HepG2 (cell line): ENCODE measurements around the gene AMIGO3. TPM values are rescaled to one million over a fixed set of nuclear protein-coding genes. Genes with fewer than 3 reads are reported as not detected.

Experiments used
- ATAC-seq: fragments of 200-7000 bp; cut with Tn5 transposase; 3 replicates; pipeline ENCODE4 v1.9.1; 2020; ENCODE audit warnings: mild to moderate bottlenecking, moderate library complexity
- BruUV-seq: library from RNA; stranded (reverse); fragments of 400-500 nt; replicated peaks from 2 replicates; lab custom pipeline; 2021; lab: Mats Ljungman, UMichigan
- CTCF ChIA-PET: fragments of 300-600 bp; formaldehyde crosslinking; extraction: SDS; loops from one replicate; lab custom pipeline; 2021; ENCODE audit warnings: low total read pairs, inconsistent platforms, low intra/inter-chr PET ratio; lab: Yijun Ruan, JAX
- POLR2A ChIA-PET: fragments of 350-600 bp; sonication (Branson Sonifier 250); formaldehyde crosslinking; loops from one replicate; lab custom pipeline; 2020; ENCODE audit warnings: antibody characterized with exemption, inconsistent platforms; lab: Yijun Ruan, JAX
- DNase-seq: peaks from one replicate; pipeline ENCODE4 v3.0.0-alpha.2; 2015; ENCODE audit warnings: low spot score
- FAIRE-seq: peaks from 3 replicates; lab custom pipeline; 2011; peaks lifted over from hg19 to GRCh38; lab: Jason Lieb, UNC
- H2AFZ ChIP-seq: one replicate; pipeline ENCODE4 v1.6.1; 2011; ENCODE audit warnings: low read length, inconsistent platforms
- H3K27ac ChIP-seq: fragments of 300-600 bp; 3 replicates; pipeline ENCODE4 v1.8.0; 2011; ENCODE audit warnings: mixed run types, mild to moderate bottlenecking, mixed read lengths, low read length, inconsistent platforms; ENCODE audit not compliant: insufficient read depth; ENCODE audit errors: extremely low read length
- H3K27me3 ChIP-seq, 2 experiments: fragments of 200-600 bp in 1 of 2; 2 replicates in 1 of 2; 3 replicates in 1 of 2; pipeline versions ENCODE4 v1.6.0 to v1.8.0; 2011; ENCODE audit warnings: low read length in 2 of 2, mild to moderate bottlenecking in 2 of 2, moderate library complexity in 2 of 2, inconsistent platforms in 1 of 2; ENCODE audit not compliant: insufficient read depth in 2 of 2, control insufficient read depth in 1 of 2
- H3K36me3 ChIP-seq, 2 experiments: fragments of 200-600 bp in 1 of 2; replicated peaks in 1 of 2; 2 replicates in 1 of 2; 3 replicates in 1 of 2; pipeline versions ENCODE4 v1.5.1 to v1.8.0; 2011; ENCODE audit warnings: low read length in 2 of 2, inconsistent platforms in 1 of 2; ENCODE audit not compliant: insufficient read depth in 2 of 2, control insufficient read depth in 1 of 2
- H3K4me1 ChIP-seq: 2 replicates; pipeline ENCODE4 v1.5.1; 2012; ENCODE audit warnings: low read length, inconsistent platforms; ENCODE audit not compliant: insufficient read depth
- H3K4me2 ChIP-seq: 2 replicates; pipeline ENCODE4 v1.6.0; 2011; ENCODE audit warnings: low read depth, low read length, inconsistent platforms
- H3K4me3 ChIP-seq, 3 experiments: fragments of 200-600 bp in 1 of 3; sonication (generic), shearing (Covaris generic) in 1 of 3; replicated peaks in 1 of 3; 2 replicates each; pipeline ENCODE4 v1.5.1; 2011 to 2016; ENCODE audit warnings: low read length in 3 of 3, inconsistent platforms in 2 of 3, low read depth in 2 of 3, mild to moderate bottlenecking in 2 of 3, control low read depth in 1 of 3, mixed read lengths in 1 of 3; ENCODE audit not compliant: insufficient read depth in 1 of 3
- H3K79me2 ChIP-seq: one replicate; pipeline ENCODE4 v1.6.1; 2011; ENCODE audit warnings: low read length, inconsistent platforms; ENCODE audit not compliant: insufficient read depth
- H3K9ac ChIP-seq: 2 replicates; pipeline ENCODE4 v1.6.0; 2011; ENCODE audit warnings: mild to moderate bottlenecking, low read depth, low read length, inconsistent platforms; ENCODE audit not compliant: insufficient read depth
- H3K9me3 ChIP-seq: 2 replicates; pipeline ENCODE4 v1.5.1; 2012; ENCODE audit warnings: mild to moderate bottlenecking, low read length
- H4K20me1 ChIP-seq: 2 replicates; pipeline ENCODE4 v1.6.0; 2011; ENCODE audit warnings: inconsistent platforms, mild to moderate bottlenecking, low read length, moderate library complexity; ENCODE audit not compliant: insufficient read depth
- ELF4 ChIP-seq: sonication (generic); formaldehyde crosslinking; IDR thresholded peaks from 2 replicates; pipeline ENCODE4 v1.5.0; 2020; ENCODE audit warnings: missing genetic modification reagents, mild to moderate bottlenecking, moderate library complexity, borderline replicate concordance
- GZF1 ChIP-seq: sonication (generic); formaldehyde crosslinking; IDR thresholded peaks from 2 replicates; pipeline ENCODE4 v1.5.1; 2020; ENCODE audit warnings: mild to moderate bottlenecking, missing genetic modification reagents
- HNRNPUL1 ChIP-seq: fragments of 200-400 bp; formaldehyde crosslinking; IDR thresholded peaks from 2 replicates; pipeline ENCODE4 v1.6.1; 2017; ENCODE audit warnings: low read depth, mild to moderate bottlenecking, low read length, moderate library complexity
- KLF6 ChIP-seq: IDR thresholded peaks from 2 replicates; pipeline ENCODE4 v1.8.0; 2016; ENCODE audit warnings: missing biosample characterization, missing genetic modification reagents
- MAF1 ChIP-seq: sonication (generic); formaldehyde crosslinking; IDR thresholded peaks from 2 replicates; pipeline ENCODE4 v1.5.0; 2020; ENCODE audit warnings: missing genetic modification reagents, borderline replicate concordance
- MEIS1 ChIP-seq: sonication (generic); formaldehyde crosslinking; IDR thresholded peaks from 2 replicates; pipeline ENCODE4 v1.9.0; 2021; ENCODE audit warnings: mild to moderate bottlenecking, missing genetic modification reagents, moderate library complexity, borderline replicate concordance
- POLR2AphosphoS5 ChIP-seq: IDR thresholded peaks from 2 replicates; pipeline ENCODE4 v1.6.1; 2012; ENCODE audit warnings: low read depth, low read length
- RBM22 ChIP-seq: fragments of 200-400 bp; formaldehyde crosslinking; optimal IDR thresholded peaks from 2 replicates; pipeline ENCODE3; 2017; ENCODE audit warnings: mild to moderate bottlenecking, low read length, moderate library complexity
- SIX1 ChIP-seq: sonication (generic); formaldehyde crosslinking; IDR thresholded peaks from 2 replicates; pipeline ENCODE4 v1.4.0; 2020; ENCODE audit warnings: missing genetic modification reagents, borderline replicate concordance
- SIX4 ChIP-seq: sonication (generic); formaldehyde crosslinking; IDR thresholded peaks from 2 replicates; pipeline ENCODE4 v1.4.0; 2020; ENCODE audit warnings: missing genetic modification reagents
- TEAD2 ChIP-seq: sonication (generic); formaldehyde crosslinking; IDR thresholded peaks from 2 replicates; pipeline ENCODE4 v1.9.0; 2021; ENCODE audit warnings: missing genetic modification reagents
- ZC3H4 ChIP-seq: sonication (generic); formaldehyde crosslinking; IDR thresholded peaks from 2 replicates; pipeline ENCODE4 v1.4.0; 2020; ENCODE audit warnings: missing genetic modification reagents, borderline replicate concordance
- ZNF766 ChIP-seq: sonication (generic); formaldehyde crosslinking; IDR thresholded peaks from 2 replicates; pipeline ENCODE4 v1.5.0; 2020; ENCODE audit warnings: missing genetic modification reagents, borderline replicate concordance
- WGBS: methylation state at CpG from one replicate; pipeline ENCODE4 v1.1.6; 2017; ENCODE audit warnings: low lambda C conversion rate; 5-methylcytosine and 5-hydroxymethylcytosine counted together
- in situ Hi-C: cut with HindIII; loops from 2 replicates; pipeline ENCODE4 v1.10.0; 2017; ENCODE audit warnings: low pct_unique_long_range_greater_than_20kb; ENCODE audit not compliant: extremely low pct_ligation_motif_present
- intact Hi-C: fragments of 100-400 bp; cut with micrococcal nuclease; formaldehyde crosslinking; loops from one replicate; pipeline ENCODE4 v1.10.0; 2022; ENCODE audit not compliant: unreplicated experiment
- polyA plus RNA-seq, 8 experiments: library from polyadenylated mRNA; depleted of rRNA in 3 of 8; stranded (reverse) in 7 of 8; unstranded in 1 of 8; fragments of >200 nt; fragmentation: Illumina TruSeq in 4 of 8; extraction: Trizol in 4 of 8; gene quantifications; 2 replicates each; pipeline versions ENCODE4 v1.2.1 to v1.2.3, GENCODE V29; 2011 to 2016; ENCODE audit warnings: low read depth in 4 of 8, missing spikeins in 1 of 8, mixed read lengths in 1 of 8; ENCODE audit not compliant: insufficient read depth in 1 of 8
- total RNA-seq, 5 experiments: library from RNA; depleted of rRNA; stranded (reverse); fragments of >200 nt; fragmentation: Illumina TruSeq; extraction: Trizol; gene quantifications; 2 replicates each; pipeline ENCODE4 v1.2.3, GENCODE V29; 2016; ENCODE audit warnings: low read depth in 1 of 5
- TF ChIP-seq, protein P1 (sequence below): sonication (generic); formaldehyde crosslinking; IDR thresholded peaks from 2 replicates; pipeline ENCODE4 v1.4.0; 2020; ENCODE audit warnings: low read depth, mild to moderate bottlenecking, missing genetic modification reagents
- TF ChIP-seq, protein P2 (sequence below): IDR thresholded peaks from 2 replicates; pipeline ENCODE4 v1.6.1; 2016
- TF ChIP-seq, protein P3 (sequence below): sonication (generic); formaldehyde crosslinking; IDR thresholded peaks from 2 replicates; pipeline ENCODE4 v1.5.0; 2020; ENCODE audit warnings: missing genetic modification reagents
- TF ChIP-seq, protein P4 (sequence below): sonication (generic); formaldehyde crosslinking; IDR thresholded peaks from 2 replicates; pipeline ENCODE4 v1.5.0; 2020; ENCODE audit warnings: missing genetic modification reagents
- TF ChIP-seq, protein P5 (sequence below): IDR thresholded peaks from 2 replicates; pipeline ENCODE4 v1.6.1; 2012; ENCODE audit warnings: low read depth, low read length, improper control_type of control experiment

Gene AMIGO3
- total and polyA plus RNA-seq, 2 of the 13 experiments (the other 11 are each of a cell fraction or from before 2014, with no cell fraction given): 0.35 TPM; not detected in 1

DNA sequence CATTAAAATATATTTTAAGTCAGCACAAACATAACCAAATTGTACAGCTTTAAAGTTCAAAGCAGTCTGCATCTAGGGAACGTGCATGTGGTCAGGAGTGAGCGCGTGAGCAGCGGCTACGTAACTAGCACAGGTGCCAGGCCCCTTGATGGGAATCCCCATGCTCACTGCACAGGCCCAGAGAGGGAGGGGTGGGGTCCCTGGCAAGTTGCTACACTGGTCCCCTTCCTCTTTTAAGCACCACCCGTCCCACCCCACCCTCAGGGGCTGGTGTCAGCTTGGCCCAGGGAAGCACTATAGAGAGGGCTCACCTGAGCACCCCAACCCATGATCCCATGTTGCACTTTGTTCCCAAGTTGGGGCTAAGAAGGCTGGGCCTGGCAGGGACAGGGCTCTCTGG lies 5.1 kb upstream of the AMIGO3 start:
- H2AFZ ChIP-seq: no peak overlapping the region
- H3K4me2 ChIP-seq: peak overlapping the region; percentile 82
- H3K79me2 ChIP-seq: peaks cover 13% of the 10 kb centered on the region
- ATAC-seq: peak; percentile 6; the same call in 2 of the 3 replicates
- H3K9ac ChIP-seq: peak overlapping the region; percentile 95
- peak overlapping the region; percentile 58 to 100 (median 97); a peak in 5 of 6 replicates for H3K4me3 ChIP-seq
- CTCF ChIA-PET: no interaction called here
- no peak for FAIRE-seq
- peaks cover 19 to 40% of the 10 kb centered on the region in 2 experiments for H3K36me3 ChIP-seq
- no peaks in the 10 kb centered on the region for H3K9me3 ChIP-seq
- no peaks in the 10 kb centered on the region for H4K20me1 ChIP-seq
- no peaks in the 10 kb centered on the region for H3K27me3 ChIP-seq
- intact Hi-C loops: loop anchor here (2.0 kb wide), 1 partner anchor 48 kb away; no protein-coding TSS in a partner anchor
- in situ Hi-C loops: no loop called here
- H3K4me1 ChIP-seq: peaks cover 21% of the 10 kb centered on the region
- H3K27ac ChIP-seq: peak overlapping the region; percentile 87
- DNase-seq: no peak
- WGBS: 33% methylated on average over 6 of the region's 6 CpGs
- no TSS peak for BruUV-seq
- POLR2A ChIA-PET: interaction anchor here (0.8 to 1.8 kb wide), 2 partner anchors 24 to 78 kb away, joined by 3 to 4 read pairs; partner anchors contain the start of gene INKA1
- TF ChIP-seq, protein P1, sequence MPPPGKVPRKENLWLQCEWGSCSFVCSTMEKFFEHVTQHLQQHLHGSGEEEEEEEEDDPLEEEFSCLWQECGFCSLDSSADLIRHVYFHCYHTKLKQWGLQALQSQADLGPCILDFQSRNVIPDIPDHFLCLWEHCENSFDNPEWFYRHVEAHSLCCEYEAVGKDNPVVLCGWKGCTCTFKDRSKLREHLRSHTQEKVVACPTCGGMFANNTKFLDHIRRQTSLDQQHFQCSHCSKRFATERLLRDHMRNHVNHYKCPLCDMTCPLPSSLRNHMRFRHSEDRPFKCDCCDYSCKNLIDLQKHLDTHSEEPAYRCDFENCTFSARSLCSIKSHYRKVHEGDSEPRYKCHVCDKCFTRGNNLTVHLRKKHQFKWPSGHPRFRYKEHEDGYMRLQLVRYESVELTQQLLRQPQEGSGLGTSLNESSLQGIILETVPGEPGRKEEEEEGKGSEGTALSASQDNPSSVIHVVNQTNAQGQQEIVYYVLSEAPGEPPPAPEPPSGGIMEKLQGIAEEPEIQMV: no peak
- no peak for TF ChIP-seq POLR2AphosphoS5
- TF ChIP-seq, protein P2, sequence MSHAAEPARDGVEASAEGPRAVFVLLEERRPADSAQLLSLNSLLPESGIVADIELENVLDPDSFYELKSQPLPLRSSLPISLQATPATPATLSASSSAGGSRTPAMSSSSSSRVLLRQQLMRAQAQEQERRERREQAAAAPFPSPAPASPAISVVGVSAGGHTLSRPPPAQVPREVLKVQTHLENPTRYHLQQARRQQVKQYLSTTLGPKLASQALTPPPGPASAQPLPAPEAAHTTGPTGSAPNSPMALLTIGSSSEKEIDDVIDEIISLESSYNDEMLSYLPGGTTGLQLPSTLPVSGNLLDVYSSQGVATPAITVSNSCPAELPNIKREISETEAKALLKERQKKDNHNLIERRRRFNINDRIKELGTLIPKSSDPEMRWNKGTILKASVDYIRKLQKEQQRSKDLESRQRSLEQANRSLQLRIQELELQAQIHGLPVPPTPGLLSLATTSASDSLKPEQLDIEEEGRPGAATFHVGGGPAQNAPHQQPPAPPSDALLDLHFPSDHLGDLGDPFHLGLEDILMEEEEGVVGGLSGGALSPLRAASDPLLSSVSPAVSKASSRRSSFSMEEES (CRISPR knock-in tag): no peak
- TF ChIP-seq GZF1 (CRISPR knock-in tag): 0 out of 2 replicates have a peak, but pooled peaks have one; percentile 6
- TF ChIP-seq, protein P3, sequence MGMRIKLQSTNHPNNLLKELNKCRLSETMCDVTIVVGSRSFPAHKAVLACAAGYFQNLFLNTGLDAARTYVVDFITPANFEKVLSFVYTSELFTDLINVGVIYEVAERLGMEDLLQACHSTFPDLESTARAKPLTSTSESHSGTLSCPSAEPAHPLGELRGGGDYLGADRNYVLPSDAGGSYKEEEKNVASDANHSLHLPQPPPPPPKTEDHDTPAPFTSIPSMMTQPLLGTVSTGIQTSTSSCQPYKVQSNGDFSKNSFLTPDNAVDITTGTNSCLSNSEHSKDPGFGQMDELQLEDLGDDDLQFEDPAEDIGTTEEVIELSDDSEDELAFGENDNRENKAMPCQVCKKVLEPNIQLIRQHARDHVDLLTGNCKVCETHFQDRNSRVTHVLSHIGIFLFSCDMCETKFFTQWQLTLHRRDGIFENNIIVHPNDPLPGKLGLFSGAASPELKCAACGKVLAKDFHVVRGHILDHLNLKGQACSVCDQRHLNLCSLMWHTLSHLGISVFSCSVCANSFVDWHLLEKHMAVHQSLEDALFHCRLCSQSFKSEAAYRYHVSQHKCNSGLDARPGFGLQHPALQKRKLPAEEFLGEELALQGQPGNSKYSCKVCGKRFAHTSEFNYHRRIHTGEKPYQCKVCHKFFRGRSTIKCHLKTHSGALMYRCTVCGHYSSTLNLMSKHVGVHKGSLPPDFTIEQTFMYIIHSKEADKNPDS: no peak
- no peak for TF ChIP-seq SIX1 (CRISPR knock-in tag)
- no peak for TF ChIP-seq ZNF766
- no peak for TF ChIP-seq TEAD2
- TF ChIP-seq RBM22: peak; percentile 43
- TF ChIP-seq MEIS1 (CRISPR knock-in tag): no peak
- TF ChIP-seq, protein P4, sequence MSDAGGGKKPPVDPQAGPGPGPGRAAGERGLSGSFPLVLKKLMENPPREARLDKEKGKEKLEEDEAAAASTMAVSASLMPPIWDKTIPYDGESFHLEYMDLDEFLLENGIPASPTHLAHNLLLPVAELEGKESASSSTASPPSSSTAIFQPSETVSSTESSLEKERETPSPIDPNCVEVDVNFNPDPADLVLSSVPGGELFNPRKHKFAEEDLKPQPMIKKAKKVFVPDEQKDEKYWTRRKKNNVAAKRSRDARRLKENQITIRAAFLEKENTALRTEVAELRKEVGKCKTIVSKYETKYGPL (CRISPR knock-in tag): no peak
- TF ChIP-seq, protein P5, sequence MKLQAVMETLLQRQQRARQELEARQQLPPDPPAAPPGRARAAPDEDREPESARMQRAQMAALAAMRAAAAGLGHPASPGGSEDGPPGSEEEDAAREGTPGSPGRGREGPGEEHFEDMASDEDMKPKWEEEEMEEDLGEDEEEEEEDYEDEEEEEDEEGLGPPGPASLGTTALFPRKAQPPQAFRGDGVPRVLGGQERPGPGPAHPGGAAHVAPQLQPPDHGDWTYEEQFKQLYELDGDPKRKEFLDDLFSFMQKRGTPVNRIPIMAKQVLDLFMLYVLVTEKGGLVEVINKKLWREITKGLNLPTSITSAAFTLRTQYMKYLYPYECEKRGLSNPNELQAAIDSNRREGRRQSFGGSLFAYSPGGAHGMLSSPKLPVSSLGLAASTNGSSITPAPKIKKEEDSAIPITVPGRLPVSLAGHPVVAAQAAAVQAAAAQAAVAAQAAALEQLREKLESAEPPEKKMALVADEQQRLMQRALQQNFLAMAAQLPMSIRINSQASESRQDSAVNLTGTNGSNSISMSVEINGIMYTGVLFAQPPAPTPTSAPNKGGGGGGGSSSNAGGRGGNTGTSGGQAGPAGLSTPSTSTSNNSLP: no peak
- no peak for TF ChIP-seq ELF4 (CRISPR knock-in tag)
- peak; percentile 69; the same call in 1 of the 2 replicates for TF ChIP-seq ZC3H4
- TF ChIP-seq MAF1 (CRISPR knock-in tag): no peak
- TF ChIP-seq SIX4 (CRISPR knock-in tag): no peak
- TF ChIP-seq HNRNPUL1: no peak
- TF ChIP-seq KLF6: no peak
